Uterus (tissue), 2 donors: Measurements from ENCODE around the gene LPP.

Experiments used
- CTCF ChIP-seq, 4 experiments: fragments of 200-600 bp in 2 of 4; fragments of 450-650 bp in 2 of 4; sonication (generic) in 2 of 4; IDR thresholded peaks; one replicate each; pipeline ENCODE4 v1.5.1; 2016 to 2019; ENCODE audit warnings: antibody characterized with exemption in 4 of 4, mild to moderate bottlenecking in 2 of 4, moderate library complexity in 1 of 4
- POLR2A ChIP-seq, 2 donors: fragments of 450-650 bp; IDR thresholded peaks; one replicate each; pipeline ENCODE4 v1.6.1; 2016; ENCODE audit warnings: antibody characterized with exemption in 2 of 2, mild to moderate bottlenecking in 1 of 2, moderate library complexity in 1 of 2

- TF ChIP-seq CTCF (IDR thresholded peaks at IDR 0.05) (no peak), POLR2A (IDR thresholded peaks at IDR 0.05) (no peak)
These were observed 539.5 kb downstream of the LPP start for GRCh38 chr3:188693435-188693834.
